HEK293 (cell line): Measurements from ENCODE around the gene ACBD3.

ENCODE experiments used
- HOXA7 ChIP-seq: sonication (generic); formaldehyde crosslinking; IDR thresholded peaks from 2 replicates; pipeline ENCODE4 v1.8.1; 2022; ENCODE audit warnings: missing genetic modification reagents, borderline replicate concordance
- IKZF3 ChIP-seq: fragments of 450-650 bp; IDR thresholded peaks from 2 replicates; pipeline ENCODE4 v1.5.0; 2018; ENCODE audit warnings: missing biosample characterization, mild to moderate bottlenecking, missing genetic modification characterization, moderate library complexity
- INSM2 ChIP-seq: fragments of 450-650 bp; formaldehyde crosslinking; IDR thresholded peaks from 2 replicates; pipeline ENCODE4 v1.5.1; 2016; ENCODE audit warnings: missing biosample characterization, missing genetic modification characterization
- MYNN ChIP-seq: fragments of 450-650 bp; formaldehyde crosslinking; IDR thresholded peaks from 2 replicates; pipeline ENCODE4 v1.5.1; 2016; ENCODE audit warnings: missing biosample characterization, missing genetic modification characterization, borderline replicate concordance
- PATZ1 ChIP-seq: fragments of 450-650 bp; formaldehyde crosslinking; IDR thresholded peaks from 2 replicates; pipeline ENCODE4 v1.5.1; 2016; ENCODE audit warnings: missing biosample characterization, missing genetic modification characterization
- PRDM1 ChIP-seq: fragments of 450-650 bp; formaldehyde crosslinking; IDR thresholded peaks from 2 replicates; pipeline ENCODE4; 2016; ENCODE audit warnings: missing biosample characterization, missing genetic modification characterization
- REST ChIP-seq: fragments of 450-650 bp; formaldehyde crosslinking; IDR thresholded peaks from 2 replicates; pipeline ENCODE4 v1.5.1; 2016; ENCODE audit warnings: missing biosample characterization, missing genetic modification characterization
- SCRT1 ChIP-seq: fragments of 450-650 bp; formaldehyde crosslinking; IDR thresholded peaks from 2 replicates; pipeline ENCODE4 v1.5.1; 2016; ENCODE audit warnings: missing biosample characterization, missing genetic modification characterization, borderline replicate concordance
- SP3 ChIP-seq: fragments of 450-650 bp; formaldehyde crosslinking; IDR thresholded peaks from 2 replicates; pipeline ENCODE4 v1.5.1; 2016; ENCODE audit warnings: missing biosample characterization, missing genetic modification characterization
- ZBTB49 ChIP-seq: fragments of 450-650 bp; formaldehyde crosslinking; IDR thresholded peaks from 2 replicates; pipeline ENCODE4 v1.5.1; 2016; ENCODE audit warnings: missing biosample characterization, missing genetic modification characterization, low read depth
- ZNF169 ChIP-seq: fragments of 450-650 bp; formaldehyde crosslinking; IDR thresholded peaks from 2 replicates; pipeline ENCODE4 v1.5.1; 2016; ENCODE audit warnings: missing biosample characterization, missing genetic modification characterization
- ZNF214 ChIP-seq: fragments of 450-650 bp; formaldehyde crosslinking; IDR thresholded peaks from 2 replicates; pipeline ENCODE4 v1.5.1; 2017; ENCODE audit warnings: missing biosample characterization, mild to moderate bottlenecking, missing genetic modification characterization, borderline replicate concordance
- ZNF223 ChIP-seq: fragments of 450-650 bp; formaldehyde crosslinking; IDR thresholded peaks from 2 replicates; pipeline ENCODE4 v1.5.1; 2016; ENCODE audit warnings: missing biosample characterization, missing genetic modification characterization
- ZNF26 ChIP-seq: fragments of 450-650 bp; formaldehyde crosslinking; IDR thresholded peaks from 2 replicates; pipeline ENCODE4 v1.5.1; 2016; ENCODE audit warnings: missing biosample characterization, missing genetic modification characterization
- ZNF292 ChIP-seq: fragments of 450-650 bp; formaldehyde crosslinking; IDR thresholded peaks from 2 replicates; pipeline ENCODE4 v1.5.1; 2016; ENCODE audit warnings: low read depth, missing biosample characterization, missing genetic modification characterization, borderline replicate concordance
- ZNF302 ChIP-seq: fragments of 450-650 bp; formaldehyde crosslinking; IDR thresholded peaks from 2 replicates; pipeline ENCODE4 v1.5.1; 2016; ENCODE audit warnings: missing biosample characterization, missing genetic modification characterization, low read depth
- ZNF335 ChIP-seq: fragments of 450-650 bp; formaldehyde crosslinking; conservative IDR thresholded peaks from 2 replicates; pipeline ENCODE4 v1.5.1; 2016; ENCODE audit warnings: missing biosample characterization, missing genetic modification characterization
- ZNF37A ChIP-seq: fragments of 450-650 bp; IDR thresholded peaks from 2 replicates; pipeline ENCODE4 v1.5.1; 2018; ENCODE audit warnings: missing biosample characterization, missing genetic modification characterization
- ZNF391 ChIP-seq: fragments of 450-650 bp; formaldehyde crosslinking; IDR thresholded peaks from 2 replicates; pipeline ENCODE4 v1.5.1; 2016; ENCODE audit warnings: low read depth, missing biosample characterization, missing genetic modification characterization, borderline replicate concordance
- ZNF416 ChIP-seq: fragments of 450-650 bp; formaldehyde crosslinking; IDR thresholded peaks from 2 replicates; pipeline ENCODE4 v1.5.1; 2016; ENCODE audit warnings: missing biosample characterization, missing genetic modification characterization
- ZNF692 ChIP-seq: fragments of 450-650 bp; formaldehyde crosslinking; IDR thresholded peaks from 2 replicates; pipeline ENCODE4 v1.5.1; 2016; ENCODE audit warnings: missing biosample characterization, missing genetic modification characterization
- ZNF707 ChIP-seq: fragments of 450-650 bp; formaldehyde crosslinking; IDR thresholded peaks from 2 replicates; pipeline ENCODE4 v1.5.1; 2016; ENCODE audit warnings: missing biosample characterization, missing genetic modification characterization
- ZSCAN16 ChIP-seq: fragments of 450-650 bp; formaldehyde crosslinking; IDR thresholded peaks from 2 replicates; pipeline ENCODE4 v1.5.1; 2016; ENCODE audit warnings: missing biosample characterization, missing genetic modification characterization
- ZSCAN18 ChIP-seq: fragments of 450-650 bp; formaldehyde crosslinking; IDR thresholded peaks from 2 replicates; pipeline ENCODE4 v1.5.1; 2016; ENCODE audit warnings: missing biosample characterization, missing genetic modification characterization

ACBD3 gene

GRCh38 chr1:226186124-226187018 lies at the start of gene ACBD3 (continued):
- TF ChIP-seq ZBTB49: no peak
- no peak; the same call in 1 of the 2 replicates for TF ChIP-seq ZNF391
- no peak for TF ChIP-seq ZNF26 (tag by site-specific recombination)
- TF ChIP-seq ZSCAN18 (tag by site-specific recombination): no peak
- no peak for TF ChIP-seq ZNF292 (tag by site-specific recombination)
- TF ChIP-seq PATZ1 (tag by site-specific recombination): peak; percentile 100
- no peak for TF ChIP-seq HOXA7
- no peak for TF ChIP-seq ZNF169 (tag by site-specific recombination)
- peak; percentile 93 for TF ChIP-seq ZNF335
- peak; percentile 74; the same call in 1 of the 2 replicates for TF ChIP-seq ZSCAN16
- peak; percentile 93 for TF ChIP-seq SP3
- no peak for TF ChIP-seq ZNF214 (tag by site-specific recombination)
- TF ChIP-seq ZNF707 (tag by site-specific recombination): no peak
- peak; percentile 35; the same call in 1 of the 2 replicates for TF ChIP-seq ZNF37A (tag by site-specific recombination)
- TF ChIP-seq ZNF416 (tag by site-specific recombination): no peak
- no peak for TF ChIP-seq IKZF3 (tag by site-specific recombination)
- TF ChIP-seq REST: peak; percentile 75
- no peak for TF ChIP-seq PRDM1
- no peak for TF ChIP-seq ZNF223 (tag by site-specific recombination)
- TF ChIP-seq MYNN: no peak
- TF ChIP-seq ZNF302: no peak
- TF ChIP-seq ZNF692 (tag by site-specific recombination): peak; percentile 80
- no peak for TF ChIP-seq SCRT1 (tag by site-specific recombination)
- no peak; the same call in 1 of the 2 replicates for TF ChIP-seq INSM2 (tag by site-specific recombination)
